ENCODE results near the gene C11orf58.
A peak's percentile ranks its signal among the peaks of the same experiment; 100 is the strongest.

Gene C11orf58

DNA sequence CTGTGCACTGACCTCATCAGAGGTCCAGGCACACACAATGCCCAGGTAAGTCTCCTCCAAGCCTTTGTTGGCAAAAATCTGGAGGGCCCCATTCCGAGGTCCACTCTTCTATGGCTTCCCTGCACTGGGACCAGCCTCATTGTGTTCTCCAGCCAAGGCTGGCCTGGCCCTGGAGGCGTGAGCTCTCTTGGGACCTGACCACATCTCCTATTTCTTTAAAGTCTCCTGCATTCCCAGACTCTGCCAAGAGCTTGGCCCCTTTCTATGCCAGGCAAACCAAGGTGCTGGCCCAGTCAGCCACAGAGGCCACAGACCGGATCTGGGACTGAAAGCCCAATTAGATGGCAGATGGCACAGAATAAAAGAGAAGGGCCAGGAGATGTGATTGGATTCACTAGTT, 55.1 kb downstream of the C11orf58 start:
- Histone ChIP-seq H3K27ac (peak overlapping the region; percentile 64 to 82), H3K4me3 (no peak overlapping the region)
- DNase-seq (ENCODE audit: low spot score): no peak
- TF ChIP-seq, protein P1, sequence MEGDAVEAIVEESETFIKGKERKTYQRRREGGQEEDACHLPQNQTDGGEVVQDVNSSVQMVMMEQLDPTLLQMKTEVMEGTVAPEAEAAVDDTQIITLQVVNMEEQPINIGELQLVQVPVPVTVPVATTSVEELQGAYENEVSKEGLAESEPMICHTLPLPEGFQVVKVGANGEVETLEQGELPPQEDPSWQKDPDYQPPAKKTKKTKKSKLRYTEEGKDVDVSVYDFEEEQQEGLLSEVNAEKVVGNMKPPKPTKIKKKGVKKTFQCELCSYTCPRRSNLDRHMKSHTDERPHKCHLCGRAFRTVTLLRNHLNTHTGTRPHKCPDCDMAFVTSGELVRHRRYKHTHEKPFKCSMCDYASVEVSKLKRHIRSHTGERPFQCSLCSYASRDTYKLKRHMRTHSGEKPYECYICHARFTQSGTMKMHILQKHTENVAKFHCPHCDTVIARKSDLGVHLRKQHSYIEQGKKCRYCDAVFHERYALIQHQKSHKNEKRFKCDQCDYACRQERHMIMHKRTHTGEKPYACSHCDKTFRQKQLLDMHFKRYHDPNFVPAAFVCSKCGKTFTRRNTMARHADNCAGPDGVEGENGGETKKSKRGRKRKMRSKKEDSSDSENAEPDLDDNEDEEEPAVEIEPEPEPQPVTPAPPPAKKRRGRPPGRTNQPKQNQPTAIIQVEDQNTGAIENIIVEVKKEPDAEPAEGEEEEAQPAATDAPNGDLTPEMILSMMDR (IDR thresholded peaks at IDR 0.05): no peak

DNA sequence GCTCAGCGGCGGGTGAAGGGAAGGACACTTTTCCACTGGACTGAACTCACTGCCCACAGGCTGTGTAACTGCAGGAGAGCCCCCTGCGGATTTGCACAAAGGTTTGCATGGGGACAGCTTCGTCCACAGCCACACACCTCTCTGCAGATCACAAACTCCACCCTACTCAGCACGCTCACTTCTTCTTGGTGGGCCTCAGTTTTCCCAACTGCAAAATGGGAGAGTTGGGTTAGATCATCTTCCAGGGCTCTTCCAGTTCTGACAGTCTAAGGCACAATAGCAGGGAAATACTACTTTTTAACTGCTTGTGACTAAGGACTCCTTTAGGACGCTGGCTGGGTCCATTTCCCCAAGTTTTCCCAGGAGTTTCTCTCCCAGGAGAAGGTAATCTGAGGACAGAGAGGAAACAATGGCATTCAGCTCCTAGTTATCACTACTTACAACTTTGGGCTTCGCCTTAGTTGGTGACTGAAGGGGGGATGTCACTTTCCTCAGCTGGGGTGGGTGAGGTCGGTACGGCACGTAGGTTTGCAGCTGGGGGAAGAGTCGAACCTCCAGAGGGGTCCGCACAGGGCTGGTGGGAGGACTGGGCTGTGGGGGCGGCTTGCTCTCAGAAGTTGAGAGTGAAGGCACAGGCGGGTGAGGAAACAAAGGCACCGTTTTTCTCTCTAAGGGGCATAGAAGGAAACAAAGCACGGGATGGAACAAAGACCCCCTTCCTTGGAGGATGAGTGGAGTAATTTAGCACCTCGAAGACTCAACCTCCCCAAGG, 55.8 kb downstream of the C11orf58 start:
- peak overlapping the region in 1 of 2 donors; percentile 82 for H3K27ac ChIP-seq
- H3K4me3 ChIP-seq: no peak overlapping the region
- no peak for DNase-seq (ENCODE audit: low spot score)
- TF ChIP-seq, protein P1 (IDR thresholded peaks at IDR 0.05): no peak

DNA sequence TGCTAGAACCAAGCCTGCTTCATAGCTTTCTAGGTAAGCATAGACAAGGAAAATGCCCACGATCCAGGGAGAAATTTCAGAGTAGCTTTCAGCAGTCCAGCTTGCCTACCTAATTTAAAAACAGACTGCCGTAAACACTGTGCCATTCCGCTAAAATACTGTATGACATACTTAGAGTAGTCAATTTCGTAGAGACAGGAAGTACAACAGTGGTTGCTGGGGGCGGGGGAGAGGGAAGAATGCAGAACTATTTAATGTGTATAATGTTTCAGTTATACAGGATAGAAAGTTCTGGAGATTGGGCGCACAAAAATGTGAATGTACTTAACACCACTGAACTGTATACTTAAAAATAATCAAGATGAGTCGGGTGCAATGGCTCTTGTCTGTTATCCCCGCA, 56.7 kb downstream of the C11orf58 start:
- TF ChIP-seq, protein P1 (IDR thresholded peaks at IDR 0.05): no peak
- Histone ChIP-seq H3K27ac (peak overlapping the region in 1 of 2 donors; percentile 6), H3K4me3 (no peak overlapping the region)
- no peak for DNase-seq (ENCODE audit: low spot score)

DNA sequence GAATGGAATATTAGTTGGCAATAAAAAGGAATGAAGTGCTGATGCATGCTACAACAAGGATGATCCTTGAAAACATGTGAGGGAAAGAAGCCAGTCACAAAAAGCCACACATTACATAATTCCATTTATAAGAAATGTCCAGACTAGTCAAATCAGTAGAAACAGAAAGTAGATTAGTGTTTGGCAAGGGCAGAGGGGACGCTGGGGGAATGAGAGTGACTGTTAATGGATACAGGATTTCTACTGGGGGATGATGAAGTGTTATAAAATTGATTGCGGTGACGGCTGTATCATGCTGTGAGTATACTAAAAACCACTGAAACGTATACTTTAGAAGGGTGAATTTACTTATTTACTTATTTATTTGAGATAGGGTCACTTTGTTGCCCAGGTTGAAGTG, 57.9 kb downstream of the C11orf58 start:
- TF ChIP-seq, protein P1 (IDR thresholded peaks at IDR 0.05): no peak
- no peak for DNase-seq (ENCODE audit: low spot score)
- Histone ChIP-seq H3K4me3 (no peak overlapping the region), H3K27ac (no peak overlapping the region)

DNA sequence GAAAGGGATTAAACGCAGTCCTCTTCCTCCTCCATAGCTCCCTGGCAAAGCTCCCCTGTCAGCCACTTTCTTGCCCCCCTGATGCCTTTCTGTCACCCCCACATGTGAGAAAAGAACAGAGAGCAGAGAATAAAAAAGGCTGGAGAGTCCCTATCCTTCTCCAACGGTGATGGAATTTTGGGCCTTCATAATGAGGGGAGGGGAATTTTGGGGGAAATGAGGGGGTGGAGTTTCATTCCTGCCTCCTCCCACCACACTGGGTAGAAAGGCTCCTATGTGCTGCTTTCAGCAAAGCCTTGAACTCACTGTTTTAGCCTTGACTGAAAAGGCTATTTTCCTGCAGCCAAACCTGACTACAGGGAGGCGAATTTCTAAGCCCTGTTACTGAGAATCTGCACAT, 59.3 kb downstream of the C11orf58 start:
- DNase-seq (ENCODE audit: low spot score): no peak
- TF ChIP-seq, protein P1 (IDR thresholded peaks at IDR 0.05): no peak
- H3K4me3 ChIP-seq: no peak overlapping the region
- H3K27ac ChIP-seq: no peak overlapping the region

DNA sequence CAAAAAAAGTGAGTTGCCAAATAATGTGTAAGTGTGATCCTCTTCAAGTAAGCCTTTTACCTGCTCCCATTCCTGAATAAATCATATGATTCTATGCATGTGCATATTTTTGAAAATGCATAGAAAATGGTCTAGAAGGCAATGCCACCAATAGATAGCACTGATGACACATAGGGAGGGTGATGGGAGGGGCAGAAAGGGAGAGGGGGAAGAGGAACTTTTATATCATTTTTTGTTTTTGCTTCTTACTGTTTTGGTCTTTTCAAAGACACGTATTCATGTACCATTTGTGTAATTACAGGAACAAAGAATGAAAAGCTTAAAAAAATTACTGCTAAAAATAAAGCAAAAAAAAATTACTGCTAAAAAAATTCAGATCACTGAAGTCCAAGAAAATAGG, 60.8 kb downstream of the C11orf58 start:
- no peak overlapping the region for H3K27ac ChIP-seq
- H3K4me3 ChIP-seq: no peak overlapping the region
- TF ChIP-seq, protein P1 (IDR thresholded peaks at IDR 0.05): no peak
- DNase-seq (ENCODE audit: low spot score): no peak

DNA sequence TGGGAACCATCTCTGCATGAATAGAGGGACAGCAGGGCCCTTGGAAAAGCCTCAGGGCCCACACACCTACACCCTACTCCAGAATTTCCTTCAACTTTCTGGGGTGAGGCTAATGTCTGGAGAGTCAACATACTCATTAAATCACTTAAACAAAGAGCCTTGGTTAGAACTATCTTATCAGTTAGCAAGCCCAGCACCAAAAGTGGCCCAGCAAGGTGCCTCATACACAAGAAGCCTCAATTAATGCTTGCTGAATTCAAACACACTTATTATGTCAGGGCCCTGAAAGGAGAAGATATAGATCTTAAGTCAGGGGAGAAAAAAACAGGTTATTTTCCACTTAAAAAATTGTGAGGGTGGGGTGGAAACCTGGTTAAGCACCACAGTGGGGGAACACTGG, 61.4 kb downstream of the C11orf58 start:
- no peak overlapping the region for H3K4me3 ChIP-seq
- no peak for DNase-seq (ENCODE audit: low spot score)
- no peak overlapping the region for H3K27ac ChIP-seq
- TF ChIP-seq, protein P1 (IDR thresholded peaks at IDR 0.05): no peak

All from coronary artery (tissue), 2 donors.